Effector memory CD4-positive, alpha-beta T cell (primary cell): ENCODE results near the gene SPG7.
"Not testable (repeated sequence)": the region's sequence is repeated elsewhere in the genome, so short reads cannot be mapped to it uniquely, and the experiment has no call there.

ENCODE experiments used
- DNase-seq, 3 donors: peaks; one replicate each; pipeline ENCODE4 v3.0.0-alpha.2; 2020
- H3K27ac ChIP-seq: 2 replicates; pipeline ENCODE4 v1.7.0; 2013; ENCODE audit warnings: mild to moderate bottlenecking, low read length, moderate library complexity; ENCODE audit not compliant: insufficient read depth, poor library complexity, severe bottlenecking
- H3K27me3 ChIP-seq: replicated peaks from 2 replicates; pipeline ENCODE4 v1.7.0; 2013; ENCODE audit warnings: mild to moderate bottlenecking, low read length; ENCODE audit not compliant: insufficient read depth, control insufficient read depth, poor library complexity, severe bottlenecking
- H3K36me3 ChIP-seq: 2 replicates; pipeline ENCODE4 v1.7.0; 2013; ENCODE audit warnings: mild to moderate bottlenecking, low read length, moderate library complexity; ENCODE audit not compliant: control insufficient read depth, insufficient read depth
- H3K4me1 ChIP-seq: 2 replicates; pipeline ENCODE4 v1.7.0; 2013; ENCODE audit warnings: low read length, mild to moderate bottlenecking; ENCODE audit not compliant: control insufficient read depth, insufficient read depth, poor library complexity, severe bottlenecking
- H3K4me3 ChIP-seq: 2 replicates; pipeline ENCODE4 v1.7.0; 2013; ENCODE audit warnings: low read length, low read depth, mild to moderate bottlenecking; ENCODE audit not compliant: insufficient read depth, poor library complexity, severe bottlenecking
- H3K9me3 ChIP-seq: 2 replicates; pipeline ENCODE4 v1.7.0; 2013; ENCODE audit warnings: mild to moderate bottlenecking, low read length, moderate library complexity; ENCODE audit not compliant: control insufficient read depth
- total RNA-seq, 3 donors: gene quantifications; one replicate each; lab custom pipeline; 2026; lab: John Stamatoyannopoulos, UW

The SPG7 gene
- 193 to 228 (median 205) reads per million in 3 donors for total RNA-seq

- H3K27me3 ChIP-seq: no peaks in the 10 kb centered on the region
- H3K36me3 ChIP-seq: peaks cover 24% of the 10 kb centered on the region
- peaks cover 32% of the 10 kb centered on the region for H3K4me1 ChIP-seq
- peak within 1 kb of the TSS; percentile 89 for H3K27ac ChIP-seq
- peak; percentile 80 to 85 (median 83) for DNase-seq
- H3K4me3 ChIP-seq: peak within 1 kb of the TSS; percentile 80
- H3K9me3 ChIP-seq: no peaks in the 10 kb centered on the region
These were observed at the start of gene SPG7 for GRCh38 chr16:89507834-89508590. Gene SPG7, plus strand, starts transcription at chr16:89508403. Its CDS starts 15 bp downstream, at chr16:89508418.

DNA sequence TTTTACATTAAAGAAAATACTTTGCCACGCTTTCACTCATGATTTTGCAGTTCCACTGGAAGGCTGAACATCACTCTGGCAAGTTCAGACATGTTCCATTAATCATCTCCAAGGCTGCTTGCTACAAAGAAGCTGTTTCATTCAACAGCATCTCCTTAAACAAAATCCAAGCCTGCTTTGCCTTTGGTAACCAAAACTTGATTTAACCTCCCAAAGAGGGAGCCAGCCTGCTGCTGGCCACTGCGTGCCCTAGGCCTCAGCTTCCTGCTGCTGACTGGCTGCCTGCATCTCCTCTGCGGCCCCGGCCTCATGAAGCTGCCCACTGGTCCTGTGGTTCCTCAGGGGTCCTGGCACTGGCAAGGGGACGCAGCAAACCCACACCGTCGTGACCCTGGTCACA lies 49.7 kb upstream of the SPG7 start:
- H3K9me3 ChIP-seq: no peaks in the 10 kb centered on the region
- no peaks in the 10 kb centered on the region for H3K27me3 ChIP-seq
- peaks cover 20% of the 10 kb centered on the region for H3K4me1 ChIP-seq
- DNase-seq: no peak
- H3K27ac ChIP-seq: no peak overlapping the region
- no peak overlapping the region for H3K4me3 ChIP-seq
- peaks cover 5% of the 10 kb centered on the region for H3K36me3 ChIP-seq

DNA sequence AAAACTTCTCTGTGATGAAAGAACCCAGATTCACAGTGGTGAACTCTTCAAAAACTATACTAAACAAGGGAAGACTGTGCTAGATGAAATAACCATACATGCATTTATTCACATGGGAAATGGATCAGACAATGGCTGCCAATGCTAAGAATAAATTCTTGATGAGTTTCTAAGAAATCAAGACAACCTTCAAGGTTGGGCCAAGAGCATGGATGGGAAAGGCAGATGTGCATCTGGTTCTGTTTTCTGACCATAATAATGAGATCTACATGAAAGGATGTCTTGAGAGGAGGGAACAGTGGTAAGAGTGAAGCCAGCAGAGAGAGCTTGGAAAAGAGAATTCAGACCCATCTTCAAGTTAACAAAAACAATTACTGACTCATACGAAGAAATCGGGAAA lies 49.2 kb upstream of the SPG7 start:
- Histone ChIP-seq H3K9me3 (no peaks in the 10 kb centered on the region), H3K36me3 (peaks cover 5% of the 10 kb centered on the region), H3K27ac (no peak overlapping the region), H3K27me3 (no peaks in the 10 kb centered on the region), H3K4me1 (peaks cover 16% of the 10 kb centered on the region), H3K4me3 (no peak overlapping the region)
- no peak for DNase-seq

- Histone ChIP-seq H3K27me3 (no peaks in the 10 kb centered on the region), H3K9me3 (no peaks in the 10 kb centered on the region), H3K27ac (no peak overlapping the region), H3K36me3 (peaks cover 5% of the 10 kb centered on the region), H3K4me3 (no peak overlapping the region), H3K4me1 (peaks cover 9% of the 10 kb centered on the region)
- no peak for DNase-seq
These were observed 47.6 kb upstream of the SPG7 start for GRCh38 chr16:89460556-89460955.

DNA sequence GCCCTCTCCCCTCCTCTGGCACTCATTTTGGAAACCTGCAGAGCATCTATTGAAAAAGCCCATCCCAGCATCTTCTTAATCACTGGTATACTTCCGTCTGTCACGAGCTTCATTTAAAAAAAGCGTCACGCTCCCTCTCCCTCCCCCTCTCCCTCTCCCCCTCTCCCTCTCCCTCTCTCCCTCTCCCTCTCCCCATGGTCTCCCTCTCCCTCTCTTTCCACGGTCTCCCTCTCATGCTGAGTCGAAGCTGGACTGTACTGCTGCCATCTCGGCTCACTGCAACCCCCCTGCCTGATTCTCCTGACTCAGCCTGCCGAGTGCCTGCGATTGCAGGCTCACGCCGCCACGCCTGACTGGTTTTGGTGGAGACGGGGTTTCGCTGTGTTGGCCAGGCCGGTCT lies 46.3 kb upstream of the SPG7 start:
- DNase-seq, H3K9me3 ChIP-seq, H3K36me3 ChIP-seq, H3K27ac ChIP-seq, H3K4me1 ChIP-seq, H3K27me3 ChIP-seq, H3K4me3 ChIP-seq: not testable (repeated sequence)

- H3K4me3 ChIP-seq, H3K27ac ChIP-seq, DNase-seq, H3K36me3 ChIP-seq, H3K27me3 ChIP-seq, H3K9me3 ChIP-seq: not testable (repeated sequence)
- H3K4me1 ChIP-seq: peaks cover 13% of the 10 kb centered on the region
These were observed 45.6 kb upstream of the SPG7 start for GRCh38 chr16:89462639-89463038.

DNA sequence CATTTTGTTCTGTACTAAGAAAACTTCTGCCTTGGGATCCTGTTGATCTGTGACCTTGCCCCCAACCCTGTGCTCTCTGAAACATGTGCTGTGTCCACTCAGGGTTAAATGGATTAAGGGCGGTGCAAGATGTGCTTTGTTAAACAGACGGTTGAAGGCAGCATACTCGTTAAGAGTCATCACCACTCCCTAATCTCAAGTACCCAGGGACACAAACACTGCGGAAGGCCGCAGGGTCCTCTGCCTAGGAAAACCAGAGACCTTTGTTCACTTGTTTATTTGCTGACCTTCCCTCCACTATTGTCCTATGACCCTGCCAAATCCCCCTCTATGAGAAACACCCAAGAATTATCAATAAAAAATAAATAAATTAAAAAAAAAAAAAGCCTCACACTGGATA lies 44.9 kb upstream of the SPG7 start:
- H3K9me3 ChIP-seq, H3K36me3 ChIP-seq, H3K27ac ChIP-seq, H3K27me3 ChIP-seq, H3K4me3 ChIP-seq, DNase-seq: not testable (repeated sequence)
- H3K4me1 ChIP-seq: peaks cover 13% of the 10 kb centered on the region

DNA sequence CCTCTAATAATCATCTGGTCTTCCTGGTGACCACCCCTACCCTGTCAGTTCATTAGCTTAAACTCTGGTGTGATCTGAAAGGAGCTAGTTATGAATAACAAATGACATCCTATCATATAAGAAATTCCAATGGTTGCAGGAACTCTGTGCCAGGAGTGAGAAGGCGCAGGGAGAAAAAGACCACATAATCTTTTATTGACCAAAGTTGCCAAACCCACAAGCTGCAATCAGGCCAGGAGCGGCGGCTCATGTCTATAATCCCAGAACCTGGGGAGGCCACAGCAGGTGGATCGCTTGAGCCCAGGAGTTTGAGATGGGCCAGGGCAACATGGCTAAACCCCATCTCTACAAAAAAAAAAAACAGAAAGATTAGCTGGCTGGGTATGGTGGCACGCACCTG lies 41.3 kb upstream of the SPG7 start:
- Histone ChIP-seq H3K36me3 (no peaks in the 10 kb centered on the region), H3K27ac (no peak overlapping the region), H3K4me1 (peaks cover 24% of the 10 kb centered on the region)

DNA sequence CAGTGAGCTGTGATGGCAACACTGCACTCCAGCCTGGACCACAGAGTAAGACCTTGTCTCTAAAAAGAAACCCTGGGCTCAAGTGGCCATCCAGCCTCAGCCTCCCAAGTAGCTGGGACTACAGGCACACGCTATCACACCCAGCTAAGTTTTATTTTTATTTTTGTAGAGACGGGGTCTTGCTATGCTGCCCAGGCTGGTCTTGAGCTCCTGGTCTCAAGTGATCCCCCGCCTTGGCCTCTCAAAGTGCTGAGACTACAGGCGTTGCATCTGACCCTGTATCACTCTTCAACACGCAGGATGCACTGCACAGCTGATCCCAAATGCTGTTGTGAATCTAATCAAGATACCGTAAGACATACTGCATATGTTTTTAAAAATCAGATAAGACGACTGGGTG lies 40.8 kb upstream of the SPG7 start:
- Histone ChIP-seq H3K4me3 (no peak overlapping the region), H3K4me1 (peaks cover 29% of the 10 kb centered on the region), H3K36me3 (no peaks in the 10 kb centered on the region), H3K27me3 (no peaks in the 10 kb centered on the region), H3K27ac (no peak overlapping the region), H3K9me3 (no peaks in the 10 kb centered on the region)
- no peak for DNase-seq

More for the DNA sequence above, 41.3 kb upstream of the SPG7 start:
- Histone ChIP-seq H3K4me3 (no peak overlapping the region), H3K27me3 (no peaks in the 10 kb centered on the region), H3K9me3 (no peaks in the 10 kb centered on the region)
- no peak for DNase-seq

GRCh38 chr16:89472711-89473075 lies 35.5 kb upstream of the SPG7 start:
- no peak overlapping the region for H3K27ac ChIP-seq
- no peaks in the 10 kb centered on the region for H3K27me3 ChIP-seq
- DNase-seq: no peak

More at GRCh38 chr16:89472711-89473075, 35.5 kb upstream of the SPG7 start:
- Histone ChIP-seq H3K4me1 (peaks cover 62% of the 10 kb centered on the region), H3K36me3 (no peaks in the 10 kb centered on the region), H3K9me3 (no peaks in the 10 kb centered on the region), H3K4me3 (no peak overlapping the region)
